B cell (primary cell): ENCODE measurements around the gene MYH7B. TPM values are rescaled to one million over a fixed set of nuclear protein-coding genes. Genes with fewer than 3 reads are reported as not detected.

ENCODE experiments used
- ATAC-seq: fragments of 200-7000 bp; cut with Tn5 transposase; one replicate; pipeline ENCODE4 v1.10.0; 2021; ENCODE audit warnings: low read depth, mild to moderate bottlenecking, moderate number of reproducible peaks, moderate library complexity
- CTCF ChIA-PET: fragments of 350-600 bp; sonication (Branson Sonifier 250); formaldehyde crosslinking; loops from one replicate; lab custom pipeline; 2021; ENCODE audit warnings: antibody characterized with exemption, inconsistent platforms; lab: Charles Lee
- POLR2A ChIA-PET: fragments of 350-600 bp; sonication (Branson Sonifier 250); formaldehyde crosslinking; loops from one replicate; lab custom pipeline; 2021; ENCODE audit warnings: antibody characterized with exemption; lab: Charles Lee
- DNase-seq: peaks from one replicate; pipeline ENCODE4 v3.0.0; 2013
- H2AFZ ChIP-seq: 2 replicates; pipeline ENCODE4 v1.6.1; 2012; ENCODE audit warnings: mild to moderate bottlenecking, low read depth, low read length; ENCODE audit not compliant: insufficient read depth, poor library complexity, severe bottlenecking
- H3K27ac ChIP-seq, 2 donors: 1 replicate in 1 of 2; 2 replicates in 1 of 2; pipeline ENCODE4 v1.5.1; 2012 to 2013; ENCODE audit warnings: low read length in 2 of 2, mild to moderate bottlenecking in 2 of 2, moderate library complexity in 1 of 2
- H3K27me3 ChIP-seq, 4 experiments: fragments of 200-600 bp in 1 of 4; sonication (generic) in 1 of 4; replicated peaks in 1 of 4; 1 replicate in 2 of 4; 2 replicates in 2 of 4; pipeline versions ENCODE4 v1.6.1 to v1.7.0; 2013 to 2016; ENCODE audit warnings: low read length in 3 of 4, mild to moderate bottlenecking in 2 of 4, mixed read lengths in 1 of 4, moderate library complexity in 1 of 4; ENCODE audit not compliant: insufficient read depth in 4 of 4, control insufficient read depth in 3 of 4; ENCODE audit errors: control extremely low read depth in 1 of 4
- H3K36me3 ChIP-seq, 2 experiments: replicated peaks in 1 of 2; 1 replicate in 1 of 2; 2 replicates in 1 of 2; pipeline versions ENCODE4 v1.6.1 to v1.7.1; 2013; ENCODE audit warnings: low read length in 1 of 2; ENCODE audit not compliant: insufficient read depth in 2 of 2, control insufficient read depth in 1 of 2; ENCODE audit errors: control extremely low read depth in 1 of 2, extremely low read depth in 1 of 2
- H3K4me1 ChIP-seq, 2 donors: fragments of 200-600 bp in 1 of 2; sonication (generic) in 1 of 2; 1 replicate in 1 of 2; 2 replicates in 1 of 2; pipeline versions ENCODE4 v1.5.1 to v1.6.1; 2013 to 2017; ENCODE audit warnings: low read length in 2 of 2; ENCODE audit not compliant: control insufficient read depth in 2 of 2, insufficient read depth in 2 of 2
- H3K4me2 ChIP-seq: replicated peaks from 2 replicates; pipeline ENCODE3; 2012; ENCODE audit warnings: mild to moderate bottlenecking, low read depth, low read length; ENCODE audit not compliant: poor library complexity, severe bottlenecking
- H3K4me3 ChIP-seq, 5 experiments: fragments of 200-600 bp in 1 of 5; sonication (generic) in 1 of 5; 1 replicate in 3 of 5; 2 replicates in 2 of 5; pipeline versions ENCODE4 v1.5.1 to v1.7.0; 2011 to 2016; ENCODE audit warnings: low read length in 4 of 5, mild to moderate bottlenecking in 4 of 5, low read depth in 2 of 5, control low read depth in 1 of 5, moderate library complexity in 1 of 5; ENCODE audit not compliant: insufficient read depth in 1 of 5; ENCODE audit errors: control extremely low read depth in 1 of 5, extremely low read depth in 1 of 5
- H3K79me2 ChIP-seq: fragments of 200-600 bp; sonication (generic); one replicate; pipeline ENCODE4 v1.6.0; 2016; ENCODE audit warnings: low read length; ENCODE audit not compliant: control insufficient read depth, insufficient read depth
- H3K9ac ChIP-seq: fragments of 200-600 bp; sonication (generic); 2 replicates; pipeline ENCODE4 v1.6.1; 2017; ENCODE audit warnings: mild to moderate bottlenecking, low read length, moderate library complexity
- H3K9me3 ChIP-seq, 3 donors: one replicate each; pipeline versions ENCODE4 v1.6.1 to v1.7.1; 2013; ENCODE audit warnings: low read length in 2 of 3; ENCODE audit not compliant: control insufficient read depth in 2 of 3, insufficient read depth in 1 of 3; ENCODE audit errors: control extremely low read depth in 1 of 3
- H4K20me1 ChIP-seq: 2 replicates; pipeline ENCODE4 v1.6.0; 2012; ENCODE audit warnings: mild to moderate bottlenecking, low read length; ENCODE audit not compliant: insufficient read depth, control insufficient read depth, poor library complexity, severe bottlenecking
- H3K27ac Mint-ChIP-seq: one replicate; pipeline ENCODE4 v1.8.0; 2021; ENCODE audit warnings: mixed read lengths
- H3K27me3 Mint-ChIP-seq: one replicate; pipeline ENCODE4 v1.8.0; 2021; ENCODE audit warnings: mixed read lengths
- H3K4me1 Mint-ChIP-seq: one replicate; pipeline ENCODE4 v1.8.0; 2021; ENCODE audit warnings: mixed read lengths
- H3K4me3 Mint-ChIP-seq: one replicate; pipeline ENCODE4 v1.8.0; 2021; ENCODE audit warnings: mixed read lengths
- H3K9me3 Mint-ChIP-seq: one replicate; pipeline ENCODE4 v1.8.0; 2022; ENCODE audit warnings: mixed read lengths; ENCODE audit not compliant: insufficient read depth
- EZH2 ChIP-seq: IDR thresholded peaks from 2 replicates; pipeline ENCODE4 v1.6.1; 2012; ENCODE audit warnings: borderline replicate concordance, low read depth, mild to moderate bottlenecking, moderate library complexity, low read length; ENCODE audit not compliant: insufficient read depth, poor library complexity, severe bottlenecking
- WGBS: methylation state at CpG from one replicate; pipeline ENCODE4 v1.1.5; 2013; ENCODE audit warnings: missing lambda C conversion rate; ENCODE audit not compliant: insufficient coverage; 5-methylcytosine and 5-hydroxymethylcytosine counted together
- intact Hi-C: fragments of 100-400 bp; cut with micrococcal nuclease; formaldehyde crosslinking; loops from one replicate; pipeline ENCODE4 v1.10.0; 2022
- polyA plus RNA-seq: library from polyadenylated mRNA; depleted of rRNA; stranded (reverse); fragments of >200 nt; gene quantifications from 2 replicates; pipeline ENCODE4 v1.2.3, GENCODE V29; 2012
- total RNA-seq, 2 donors: library from RNA; stranded (reverse); fragments of 120-200 nt in 1 of 2; gene quantifications; 1 replicate in 1 of 2; 2 replicates in 1 of 2; pipeline versions ENCODE4 v1.2.3 to v1.2.4, GENCODE V29; 2013 to 2022
- TF ChIP-seq, protein P1 (sequence below): fragments of 200-600 bp; IDR thresholded peaks from one replicate; pipeline ENCODE4 v1.8.0; 2022; ENCODE audit warnings: antibody characterized with exemption, mild to moderate bottlenecking

Gene MYH7B
- total and polyA plus RNA-seq, 2 donors (not counting 1 experiment from before 2014, with no cell fraction given), result 0.79 to 1.2 TPM

DNA sequence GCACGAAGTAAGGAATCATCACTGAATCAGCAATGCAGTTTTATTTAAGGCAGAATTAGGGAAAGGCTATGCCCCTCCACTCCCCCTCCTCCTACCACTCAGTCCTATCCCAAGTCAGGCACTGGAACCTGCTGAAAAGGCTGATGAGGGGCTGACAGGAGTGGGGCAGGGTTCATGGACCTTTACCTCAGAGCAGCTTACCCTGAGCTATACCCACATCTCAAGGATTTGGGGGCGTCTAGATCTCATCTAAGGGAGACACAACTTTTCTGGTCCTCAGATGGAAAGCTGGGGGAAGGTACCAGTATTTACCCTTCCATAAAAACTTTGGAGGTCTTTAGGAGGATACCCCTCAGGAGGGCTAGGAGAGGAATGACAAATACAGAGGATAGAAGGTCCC is 27.3 kb upstream of the MYH7B start:
- no peak for DNase-seq
- H3K9ac ChIP-seq, result no peak overlapping the region
- intact Hi-C loops, result no loop called here

DNA sequence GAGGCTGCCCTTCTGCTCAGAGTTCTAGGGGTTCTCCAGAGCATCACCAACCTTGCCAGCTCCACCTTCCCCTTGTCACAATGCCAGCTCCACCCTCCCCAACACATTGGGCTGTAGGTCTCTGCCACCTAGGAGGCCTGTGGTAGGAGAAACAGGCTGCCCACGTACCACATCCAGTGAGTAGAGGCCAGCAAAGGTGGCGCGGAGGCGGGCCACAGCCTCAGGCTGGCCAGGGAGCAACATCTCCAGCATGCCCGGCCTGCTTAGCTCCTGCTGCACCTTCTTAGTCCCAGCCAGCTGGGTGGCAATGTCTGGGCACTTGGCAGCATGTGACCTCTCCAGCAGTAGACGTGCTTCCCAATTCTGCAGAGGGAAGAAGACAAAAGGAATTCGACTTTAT is 23.9 kb upstream of the MYH7B start:
- Histone ChIP-seq H3K27me3 (no peaks in the 10 kb centered on the region), H2AFZ (no peak overlapping the region), H3K4me2 (no peak overlapping the region), H4K20me1 (no peaks in the 10 kb centered on the region), H3K4me1 (no peaks in the 10 kb centered on the region), H3K4me3 (no peak overlapping the region), H3K9me3 (no peaks in the 10 kb centered on the region), H3K79me2 (no peaks in the 10 kb centered on the region), H3K27ac (no peak overlapping the region), H3K9ac (no peak overlapping the region), H3K36me3 (peaks cover 0 to 11% of the 10 kb centered on the region in 2 experiments)
- ChIA-PET CTCF (no interaction called here), POLR2A (no interaction called here)
- DNase-seq (no peak), ATAC-seq (no peak)
- intact Hi-C loops, result no loop called here
- TF ChIP-seq EZH2, result no peak
- TF ChIP-seq, protein P1, sequence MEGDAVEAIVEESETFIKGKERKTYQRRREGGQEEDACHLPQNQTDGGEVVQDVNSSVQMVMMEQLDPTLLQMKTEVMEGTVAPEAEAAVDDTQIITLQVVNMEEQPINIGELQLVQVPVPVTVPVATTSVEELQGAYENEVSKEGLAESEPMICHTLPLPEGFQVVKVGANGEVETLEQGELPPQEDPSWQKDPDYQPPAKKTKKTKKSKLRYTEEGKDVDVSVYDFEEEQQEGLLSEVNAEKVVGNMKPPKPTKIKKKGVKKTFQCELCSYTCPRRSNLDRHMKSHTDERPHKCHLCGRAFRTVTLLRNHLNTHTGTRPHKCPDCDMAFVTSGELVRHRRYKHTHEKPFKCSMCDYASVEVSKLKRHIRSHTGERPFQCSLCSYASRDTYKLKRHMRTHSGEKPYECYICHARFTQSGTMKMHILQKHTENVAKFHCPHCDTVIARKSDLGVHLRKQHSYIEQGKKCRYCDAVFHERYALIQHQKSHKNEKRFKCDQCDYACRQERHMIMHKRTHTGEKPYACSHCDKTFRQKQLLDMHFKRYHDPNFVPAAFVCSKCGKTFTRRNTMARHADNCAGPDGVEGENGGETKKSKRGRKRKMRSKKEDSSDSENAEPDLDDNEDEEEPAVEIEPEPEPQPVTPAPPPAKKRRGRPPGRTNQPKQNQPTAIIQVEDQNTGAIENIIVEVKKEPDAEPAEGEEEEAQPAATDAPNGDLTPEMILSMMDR, result no peak
- no peaks in the 10 kb centered on the region for H3K27me3 Mint-ChIP-seq
- H3K9me3 Mint-ChIP-seq, result no peaks in the 10 kb centered on the region
- WGBS, result 95% methylated on average over 6 of the region's 7 CpGs
- no peak overlapping the region for H3K27ac Mint-ChIP-seq
- H3K4me1 Mint-ChIP-seq, result no peaks in the 10 kb centered on the region
- H3K4me3 Mint-ChIP-seq, result no peak overlapping the region

More for the DNA sequence above, 27.3 kb upstream of the MYH7B start:
- Histone ChIP-seq H3K9me3 (no peaks in the 10 kb centered on the region), H4K20me1 (no peaks in the 10 kb centered on the region), H3K27me3 (no peaks in the 10 kb centered on the region), H2AFZ (no peak overlapping the region), H3K36me3 (peaks cover 0 to 11% of the 10 kb centered on the region in 2 experiments), H3K4me3 (no peak overlapping the region), H3K27ac (no peak overlapping the region), H3K4me2 (no peak overlapping the region), H3K79me2 (no peaks in the 10 kb centered on the region), H3K4me1 (no peaks in the 10 kb centered on the region)
- Mint-ChIP-seq H3K27me3 (no peaks in the 10 kb centered on the region), H3K4me1 (no peaks in the 10 kb centered on the region), H3K9me3 (no peaks in the 10 kb centered on the region), H3K27ac (no peak overlapping the region), H3K4me3 (no peak overlapping the region)
- no CpG with 5 or more reads among the region's 2 CpGs for WGBS
- POLR2A ChIA-PET, result interaction anchor here (0.6 kb wide), 1 partner anchor 23 kb away, joined by 5 read pairs; no protein-coding TSS in a partner anchor
- TF ChIP-seq EZH2, result no peak
- TF ChIP-seq, protein P1, result no peak
- ATAC-seq, result no peak
- CTCF ChIA-PET, result no interaction called here
